WTC11 (cell line): Measurements from ENCODE around the gene SLC25A31. TPM values are rescaled to one million over a fixed set of nuclear protein-coding genes. Genes with fewer than 3 reads are reported as not detected.
A peak's percentile ranks its signal among the peaks of the same experiment; 100 is the strongest.

Experiments
- ATAC-seq: fragments of 200-7000 bp; cut with Tn5 transposase; 2 replicates; pipeline ENCODE4 v1.10.0; 2021; ENCODE audit warnings: mild to moderate bottlenecking, moderate library complexity
- CTCF ChIA-PET: fragments of 300-600 bp; sonication (Branson Sonifier 250); formaldehyde crosslinking; loops from one replicate; lab custom pipeline; 2021; ENCODE audit warnings: antibody characterized with exemption; lab: Charles Lee
- POLR2A ChIA-PET: fragments of 350-600 bp; sonication (Branson Sonifier 250); formaldehyde crosslinking; loops from one replicate; lab custom pipeline; 2021; ENCODE audit warnings: antibody characterized with exemption; lab: Charles Lee
- DNase-seq: peaks from one replicate; pipeline ENCODE4 v3.0.0; 2021; ENCODE audit warnings: low spot score
- H3K27ac Mint-ChIP-seq: 2 replicates; pipeline ENCODE4 v1.8.0; 2021; ENCODE audit warnings: mixed read lengths
- H3K27me3 Mint-ChIP-seq: 2 replicates; pipeline ENCODE4 v1.8.0; 2021; ENCODE audit warnings: low read depth, mild to moderate bottlenecking, moderate library complexity, mixed read lengths
- H3K36me3 Mint-ChIP-seq: 2 replicates; pipeline ENCODE4 v1.8.0; 2021; ENCODE audit warnings: mixed read lengths
- H3K4me1 Mint-ChIP-seq: 2 replicates; pipeline ENCODE4 v1.8.0; 2022; ENCODE audit warnings: mixed read lengths
- H3K4me3 Mint-ChIP-seq: 2 replicates; pipeline ENCODE4 v1.8.0; 2021; ENCODE audit warnings: mild to moderate bottlenecking, moderate library complexity, mixed read lengths
- H3K9me3 Mint-ChIP-seq: 2 replicates; pipeline ENCODE4 v1.8.0; 2021; ENCODE audit warnings: mixed read lengths
- CREB1 ChIP-seq: sonication (generic); formaldehyde crosslinking; IDR thresholded peaks from 2 replicates; pipeline ENCODE4 v1.8.0; 2023; ENCODE audit warnings: mild to moderate bottlenecking, missing genetic modification reagents
- E2F1 ChIP-seq: sonication (generic); formaldehyde crosslinking; IDR thresholded peaks from 2 replicates; pipeline ENCODE4 v1.8.0; 2022; ENCODE audit warnings: mild to moderate bottlenecking, missing genetic modification reagents
- ELF4 ChIP-seq: sonication (generic); formaldehyde crosslinking; IDR thresholded peaks from 2 replicates; pipeline ENCODE4 v1.8.1; 2022; ENCODE audit warnings: low read depth, mild to moderate bottlenecking, moderate library complexity, missing genetic modification reagents
- GRHL2 ChIP-seq: fragments of 250-450 bp; sonication (Bioruptor Pico); IDR thresholded peaks from 2 replicates; pipeline ENCODE4 v1.8.0; 2022; ENCODE audit warnings: mild to moderate bottlenecking, moderate library complexity; ENCODE audit not compliant: insufficient replicate concordance, severe bottlenecking
- MXD4 ChIP-seq: fragments of 250-450 bp; sonication (Bioruptor Pico); IDR thresholded peaks from 2 replicates; pipeline ENCODE4 v1.8.0; 2021; ENCODE audit warnings: mild to moderate bottlenecking, moderate library complexity, borderline replicate concordance
- MYBL2 ChIP-seq: sonication (generic); formaldehyde crosslinking; IDR thresholded peaks from 2 replicates; pipeline ENCODE4 v1.8.1; 2023; ENCODE audit warnings: mild to moderate bottlenecking, moderate library complexity, missing genetic modification reagents
- NFATC4 ChIP-seq: fragments of 250-450 bp; sonication (Bioruptor Pico); IDR thresholded peaks from 2 replicates; pipeline ENCODE4 v1.9.0; 2021; ENCODE audit warnings: mild to moderate bottlenecking
- NFYB ChIP-seq: sonication (generic); formaldehyde crosslinking; conservative IDR thresholded peaks from 2 replicates; pipeline ENCODE4 v1.8.0; 2022; ENCODE audit warnings: low read depth, missing genetic modification reagents
- SMAD4 ChIP-seq: sonication (generic); formaldehyde crosslinking; IDR thresholded peaks from 2 replicates; pipeline ENCODE4 v1.8.0; 2022; ENCODE audit warnings: mild to moderate bottlenecking, missing genetic modification reagents
- SOX15 ChIP-seq: fragments of 250-450 bp; sonication (Bioruptor Pico); IDR thresholded peaks from 2 replicates; pipeline ENCODE4 v1.9.0; 2021; ENCODE audit warnings: mild to moderate bottlenecking
- TEAD1 ChIP-seq: sonication (generic); formaldehyde crosslinking; IDR thresholded peaks from 2 replicates; pipeline ENCODE4 v1.8.0; 2022; ENCODE audit warnings: mild to moderate bottlenecking, missing genetic modification reagents
- ZBTB43 ChIP-seq: sonication (generic); formaldehyde crosslinking; IDR thresholded peaks from 2 replicates; pipeline ENCODE4 v1.8.1; 2023; ENCODE audit warnings: mild to moderate bottlenecking, missing genetic modification reagents
- ZNF121 ChIP-seq: sonication (generic); formaldehyde crosslinking; IDR thresholded peaks from 2 replicates; pipeline ENCODE4 v1.8.0; 2023; ENCODE audit warnings: missing genetic modification reagents
- ZNF232 ChIP-seq: sonication (generic); formaldehyde crosslinking; IDR thresholded peaks from 2 replicates; pipeline ENCODE4 v1.8.0; 2022; ENCODE audit warnings: mild to moderate bottlenecking, missing genetic modification reagents
- ZNF263 ChIP-seq: sonication (generic); formaldehyde crosslinking; IDR thresholded peaks from 2 replicates; pipeline ENCODE4 v1.8.1; 2022; ENCODE audit warnings: low read depth, mild to moderate bottlenecking, moderate library complexity, missing genetic modification reagents
- ZNF396 ChIP-seq: fragments of 250-450 bp; sonication (Bioruptor Pico); IDR thresholded peaks from 2 replicates; pipeline ENCODE4 v1.8.0; 2021; ENCODE audit warnings: mild to moderate bottlenecking, moderate library complexity, borderline replicate concordance
- ZNF423 ChIP-seq: fragments of 250-450 bp; sonication (Bioruptor Pico); IDR thresholded peaks from 2 replicates; pipeline ENCODE4 v2.1.2; 2022; ENCODE audit warnings: mild to moderate bottlenecking, moderate library complexity
- ZNF532 ChIP-seq: fragments of 250-450 bp; sonication (Bioruptor Pico); IDR thresholded peaks from 2 replicates; pipeline ENCODE4 v1.9.0; 2021; ENCODE audit warnings: mild to moderate bottlenecking, borderline replicate concordance
- total RNA-seq: library from RNA; stranded (reverse); gene quantifications from 3 replicates; pipeline ENCODE4 v1.2.3, GENCODE V29; 2021
- TF ChIP-seq, protein P1 (sequence below): sonication (generic); formaldehyde crosslinking; IDR thresholded peaks from 2 replicates; pipeline ENCODE4 v1.8.1; 2023; ENCODE audit warnings: mild to moderate bottlenecking, missing genetic modification reagents

The SLC25A31 gene
- total RNA-seq, 1 experiment from 2014 or later = not detected

GRCh38 chr4:127783026-127783769, 53.0 kb downstream of the SLC25A31 start:
- peak overlapping the region; percentile 94 for H3K4me3 Mint-ChIP-seq
- no peaks in the 10 kb centered on the region for H3K9me3 Mint-ChIP-seq
- POLR2A ChIA-PET = interaction anchor here (3.1 kb wide), 1 partner anchor 98 kb away, joined by 16 read pairs; the partner anchor contains the start of gene PLK4
- ATAC-seq = peak; percentile 17
- H3K36me3 Mint-ChIP-seq = no peaks in the 10 kb centered on the region
- DNase-seq = peak; percentile 57
- CTCF ChIA-PET = interaction anchor here (1.6 to 1.9 kb wide), 2 partner anchors 98 to 182 kb away, joined by 7 to 10 read pairs; partner anchors contain the start of genes ABHD18, MFSD8 and PLK4
- TF ChIP-seq ZNF121 (CRISPR knock-in tag) = no peak
- TF ChIP-seq CREB1 (CRISPR knock-in tag) = no peak
- no peak for TF ChIP-seq NFYB
- no peak for TF ChIP-seq E2F1 (CRISPR knock-in tag)
- TF ChIP-seq, protein P1, sequence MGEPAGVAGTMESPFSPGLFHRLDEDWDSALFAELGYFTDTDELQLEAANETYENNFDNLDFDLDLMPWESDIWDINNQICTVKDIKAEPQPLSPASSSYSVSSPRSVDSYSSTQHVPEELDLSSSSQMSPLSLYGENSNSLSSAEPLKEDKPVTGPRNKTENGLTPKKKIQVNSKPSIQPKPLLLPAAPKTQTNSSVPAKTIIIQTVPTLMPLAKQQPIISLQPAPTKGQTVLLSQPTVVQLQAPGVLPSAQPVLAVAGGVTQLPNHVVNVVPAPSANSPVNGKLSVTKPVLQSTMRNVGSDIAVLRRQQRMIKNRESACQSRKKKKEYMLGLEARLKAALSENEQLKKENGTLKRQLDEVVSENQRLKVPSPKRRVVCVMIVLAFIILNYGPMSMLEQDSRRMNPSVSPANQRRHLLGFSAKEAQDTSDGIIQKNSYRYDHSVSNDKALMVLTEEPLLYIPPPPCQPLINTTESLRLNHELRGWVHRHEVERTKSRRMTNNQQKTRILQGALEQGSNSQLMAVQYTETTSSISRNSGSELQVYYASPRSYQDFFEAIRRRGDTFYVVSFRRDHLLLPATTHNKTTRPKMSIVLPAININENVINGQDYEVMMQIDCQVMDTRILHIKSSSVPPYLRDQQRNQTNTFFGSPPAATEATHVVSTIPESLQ (CRISPR knock-in tag) = no peak
- TF ChIP-seq GRHL2 (CRISPR knock-in tag) = no peak
- no peak for TF ChIP-seq SOX15 (CRISPR knock-in tag)
- no peak for TF ChIP-seq ZNF396
- TF ChIP-seq ELF4 (CRISPR knock-in tag) = no peak
- no peak for TF ChIP-seq TEAD1 (CRISPR knock-in tag)
- TF ChIP-seq ZNF263 = no peak
- no peak for TF ChIP-seq ZBTB43 (CRISPR knock-in tag)
- no peak for TF ChIP-seq NFATC4 (CRISPR knock-in tag)
- TF ChIP-seq MYBL2 (CRISPR knock-in tag) = no peak
- no peak for TF ChIP-seq ZNF532
- TF ChIP-seq ZNF232 (CRISPR knock-in tag) = no peak
- TF ChIP-seq ZNF423 (CRISPR knock-in tag) = no peak
- no peak for TF ChIP-seq SMAD4 (CRISPR knock-in tag)
- TF ChIP-seq MXD4 (CRISPR knock-in tag) = no peak
- peaks cover 28% of the 10 kb centered on the region for H3K4me1 Mint-ChIP-seq
- H3K27ac Mint-ChIP-seq = no peak overlapping the region
- peaks cover 56% of the 10 kb centered on the region for H3K27me3 Mint-ChIP-seq
